ENCODE results near the gene CD81.

CD81 gene

GRCh38 chr11:2423157-2424025, 46.3 kb downstream of the CD81 start:
- DNase-seq: no peak

- no peak for DNase-seq
Measured at GRCh38 chr11:2424811-2425495, 47.8 kb downstream of the CD81 start.

- no peak for DNase-seq
Measured at GRCh38 chr11:2425506-2425905, 48.4 kb downstream of the CD81 start.

GRCh38 chr11:2426221-2426620, 49.1 kb downstream of the CD81 start:
- DNase-seq: no peak

- DNase-seq: no peak
Measured at GRCh38 chr11:2426826-2427521, 49.9 kb downstream of the CD81 start.

GRCh38 chr11:2427721-2428321, 50.7 kb downstream of the CD81 start:
- DNase-seq: no peak

GRCh38 chr11:2428322-2428795, 51.2 kb downstream of the CD81 start:
- no peak for DNase-seq

- no peak for DNase-seq
Measured at GRCh38 chr11:2431395-2431794, 54.3 kb downstream of the CD81 start.

- no peak for DNase-seq
Measured at GRCh38 chr11:2432171-2432621, 55.1 kb downstream of the CD81 start.

- no peak for DNase-seq
Measured at GRCh38 chr11:2432628-2433071, 55.5 kb downstream of the CD81 start.

- no peak for DNase-seq
Measured at GRCh38 chr11:2433106-2433925, 56.2 kb downstream of the CD81 start.

GRCh38 chr11:2434008-2434407, 56.9 kb downstream of the CD81 start:
- no peak for DNase-seq

GRCh38 chr11:2434506-2435255, 57.6 kb downstream of the CD81 start:
- no peak for DNase-seq

GRCh38 chr11:2435288-2436012, 58.3 kb downstream of the CD81 start:
- no peak for DNase-seq

- DNase-seq: no peak
Measured at GRCh38 chr11:2436013-2436520, 59.0 kb downstream of the CD81 start.

GRCh38 chr11:2436521-2437031, 59.5 kb downstream of the CD81 start:
- DNase-seq: no peak

- no peak for DNase-seq
Measured at GRCh38 chr11:2437516-2437915, 60.4 kb downstream of the CD81 start.

GRCh38 chr11:2439820-2440219, 62.7 kb downstream of the CD81 start:
- no peak for DNase-seq

- DNase-seq: no peak
Measured at GRCh38 chr11:2440646-2441045, 63.5 kb downstream of the CD81 start.

GRCh38 chr11:2441171-2441570, 64.1 kb downstream of the CD81 start:
- DNase-seq: no peak

Data from NCI-H1436 (cell line).